ENCODE data around the gene SLC34A3.

GRCh38 chr9:137216188-137216965 is 14.3 kb upstream of the SLC34A3 start:
- TF ChIP-seq CTCF (IDR thresholded peaks at IDR 0.05) (no peak), POLR2A (IDR thresholded peaks at IDR 0.05) (no peak)

Measured in ovary (tissue), 3 donors.